ENCODE results near the gene TMA7B. TPM values are rescaled to one million over a fixed set of nuclear protein-coding genes. Genes with fewer than 3 reads are reported as not detected.

Gene TMA7B
- total and polyA plus RNA-seq, 10 of the 15 experiments (the other 5 are each of a cell fraction or from before 2014, with no cell fraction given): 0.33 to 2.9 (median 1.8) TPM

DNA sequence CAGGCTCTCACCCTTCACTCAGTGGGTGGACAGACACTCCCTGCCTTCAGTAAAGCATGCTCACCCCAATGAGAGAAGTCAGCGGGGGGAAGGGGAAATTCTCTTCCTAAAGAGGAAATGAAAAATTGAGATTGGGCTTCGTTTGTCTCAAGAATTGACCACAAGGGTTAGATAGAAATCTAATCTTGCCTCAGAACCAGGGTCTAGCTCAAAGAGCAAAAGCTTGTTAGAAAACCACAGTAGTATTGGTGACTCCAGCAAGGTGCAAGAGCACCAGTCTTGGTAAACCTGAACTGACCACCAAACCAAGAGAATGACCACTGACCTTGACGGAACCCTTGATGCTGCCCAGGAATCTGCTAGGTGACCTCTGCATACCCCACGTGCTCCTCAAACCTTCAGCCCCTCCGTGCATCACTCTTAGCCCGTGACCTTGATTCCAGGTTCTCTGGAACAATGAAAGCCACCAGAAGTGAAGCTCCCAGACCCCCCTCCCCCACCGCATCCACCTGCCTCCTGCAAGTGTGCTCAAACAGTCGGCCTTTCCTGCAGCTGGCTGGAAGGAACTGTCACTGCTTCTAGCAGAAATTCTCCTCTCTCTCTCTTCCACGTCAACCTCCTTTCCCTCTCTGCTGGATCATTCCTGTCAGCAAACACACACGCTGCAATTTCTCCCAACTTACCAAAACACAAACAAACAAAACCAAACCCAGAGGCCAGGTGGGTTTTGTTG, 3.1 kb upstream of the TMA7B start (continued):
- TF ChIP-seq, protein P1, sequence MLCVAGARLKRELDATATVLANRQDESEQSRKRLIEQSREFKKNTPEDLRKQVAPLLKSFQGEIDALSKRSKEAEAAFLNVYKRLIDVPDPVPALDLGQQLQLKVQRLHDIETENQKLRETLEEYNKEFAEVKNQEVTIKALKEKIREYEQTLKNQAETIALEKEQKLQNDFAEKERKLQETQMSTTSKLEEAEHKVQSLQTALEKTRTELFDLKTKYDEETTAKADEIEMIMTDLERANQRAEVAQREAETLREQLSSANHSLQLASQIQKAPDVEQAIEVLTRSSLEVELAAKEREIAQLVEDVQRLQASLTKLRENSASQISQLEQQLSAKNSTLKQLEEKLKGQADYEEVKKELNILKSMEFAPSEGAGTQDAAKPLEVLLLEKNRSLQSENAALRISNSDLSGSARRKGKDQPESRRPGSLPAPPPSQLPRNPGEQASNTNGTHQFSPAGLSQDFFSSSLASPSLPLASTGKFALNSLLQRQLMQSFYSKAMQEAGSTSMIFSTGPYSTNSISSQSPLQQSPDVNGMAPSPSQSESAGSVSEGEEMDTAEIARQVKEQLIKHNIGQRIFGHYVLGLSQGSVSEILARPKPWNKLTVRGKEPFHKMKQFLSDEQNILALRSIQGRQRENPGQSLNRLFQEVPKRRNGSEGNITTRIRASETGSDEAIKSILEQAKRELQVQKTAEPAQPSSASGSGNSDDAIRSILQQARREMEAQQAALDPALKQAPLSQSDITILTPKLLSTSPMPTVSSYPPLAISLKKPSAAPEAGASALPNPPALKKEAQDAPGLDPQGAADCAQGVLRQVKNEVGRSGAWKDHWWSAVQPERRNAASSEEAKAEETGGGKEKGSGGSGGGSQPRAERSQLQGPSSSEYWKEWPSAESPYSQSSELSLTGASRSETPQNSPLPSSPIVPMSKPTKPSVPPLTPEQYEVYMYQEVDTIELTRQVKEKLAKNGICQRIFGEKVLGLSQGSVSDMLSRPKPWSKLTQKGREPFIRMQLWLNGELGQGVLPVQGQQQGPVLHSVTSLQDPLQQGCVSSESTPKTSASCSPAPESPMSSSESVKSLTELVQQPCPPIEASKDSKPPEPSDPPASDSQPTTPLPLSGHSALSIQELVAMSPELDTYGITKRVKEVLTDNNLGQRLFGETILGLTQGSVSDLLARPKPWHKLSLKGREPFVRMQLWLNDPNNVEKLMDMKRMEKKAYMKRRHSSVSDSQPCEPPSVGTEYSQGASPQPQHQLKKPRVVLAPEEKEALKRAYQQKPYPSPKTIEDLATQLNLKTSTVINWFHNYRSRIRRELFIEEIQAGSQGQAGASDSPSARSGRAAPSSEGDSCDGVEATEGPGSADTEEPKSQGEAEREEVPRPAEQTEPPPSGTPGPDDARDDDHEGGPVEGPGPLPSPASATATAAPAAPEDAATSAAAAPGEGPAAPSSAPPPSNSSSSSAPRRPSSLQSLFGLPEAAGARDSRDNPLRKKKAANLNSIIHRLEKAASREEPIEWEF (IDR thresholded peaks at IDR 0.05; ENCODE audit: insufficient replicate concordance, low read depth, low read length): no peak
- TF ChIP-seq, protein P2, sequence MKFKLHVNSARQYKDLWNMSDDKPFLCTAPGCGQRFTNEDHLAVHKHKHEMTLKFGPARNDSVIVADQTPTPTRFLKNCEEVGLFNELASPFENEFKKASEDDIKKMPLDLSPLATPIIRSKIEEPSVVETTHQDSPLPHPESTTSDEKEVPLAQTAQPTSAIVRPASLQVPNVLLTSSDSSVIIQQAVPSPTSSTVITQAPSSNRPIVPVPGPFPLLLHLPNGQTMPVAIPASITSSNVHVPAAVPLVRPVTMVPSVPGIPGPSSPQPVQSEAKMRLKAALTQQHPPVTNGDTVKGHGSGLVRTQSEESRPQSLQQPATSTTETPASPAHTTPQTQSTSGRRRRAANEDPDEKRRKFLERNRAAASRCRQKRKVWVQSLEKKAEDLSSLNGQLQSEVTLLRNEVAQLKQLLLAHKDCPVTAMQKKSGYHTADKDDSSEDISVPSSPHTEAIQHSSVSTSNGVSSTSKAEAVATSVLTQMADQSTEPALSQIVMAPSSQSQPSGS (IDR thresholded peaks at IDR 0.05; ENCODE audit: low read length): peak; percentile 60; the same call in 1 of the 2 replicates
- TF ChIP-seq BHLHE40 (IDR thresholded peaks at IDR 0.05; ENCODE audit: borderline replicate concordance in 1 of 2, low read depth in 2 of 2, low read length in 1 of 2) (peak; percentile 52 to 64), MLLT1 (IDR thresholded peaks at IDR 0.05) (peak; percentile 95), NR2C1 (IDR thresholded peaks at IDR 0.05) (no peak), RFX5 (IDR thresholded peaks at IDR 0.05; ENCODE audit: low read depth, low read length) (no peak), NFYA (IDR thresholded peaks at IDR 0.05; ENCODE audit: borderline replicate concordance, low read depth, low read length) (no peak), PAX8 (IDR thresholded peaks at IDR 0.05) (no peak), FOXK2 (IDR thresholded peaks at IDR 0.05) (no peak), USF2 (IDR thresholded peaks at IDR 0.05; ENCODE audit: borderline replicate concordance, low read depth, low read length) (no peak), SREBF1 (IDR thresholded peaks at IDR 0.05; ENCODE audit: low read length) (no peak), NFXL1 (IDR thresholded peaks at IDR 0.05; ENCODE audit: borderline replicate concordance) (no peak), CHD4 (IDR thresholded peaks at IDR 0.05) (no peak), USF1 (IDR thresholded peaks at IDR 0.05; ENCODE audit: borderline replicate concordance, extremely low read length, insufficient read depth, low read depth, low read length) (no peak), HDAC6 (IDR thresholded peaks at IDR 0.05; ENCODE audit: unreplicated experiment) (no peak)
- TF ChIP-seq, protein P3, sequence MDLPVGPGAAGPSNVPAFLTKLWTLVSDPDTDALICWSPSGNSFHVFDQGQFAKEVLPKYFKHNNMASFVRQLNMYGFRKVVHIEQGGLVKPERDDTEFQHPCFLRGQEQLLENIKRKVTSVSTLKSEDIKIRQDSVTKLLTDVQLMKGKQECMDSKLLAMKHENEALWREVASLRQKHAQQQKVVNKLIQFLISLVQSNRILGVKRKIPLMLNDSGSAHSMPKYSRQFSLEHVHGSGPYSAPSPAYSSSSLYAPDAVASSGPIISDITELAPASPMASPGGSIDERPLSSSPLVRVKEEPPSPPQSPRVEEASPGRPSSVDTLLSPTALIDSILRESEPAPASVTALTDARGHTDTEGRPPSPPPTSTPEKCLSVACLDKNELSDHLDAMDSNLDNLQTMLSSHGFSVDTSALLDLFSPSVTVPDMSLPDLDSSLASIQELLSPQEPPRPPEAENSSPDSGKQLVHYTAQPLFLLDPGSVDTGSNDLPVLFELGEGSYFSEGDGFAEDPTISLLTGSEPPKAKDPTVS (IDR thresholded peaks at IDR 0.05; ENCODE audit: low read depth, low read length): no peak

All from GM12878 (cell line).